Head of caudate nucleus (tissue), 42 donors: Measurements from ENCODE around the gene SLC39A8.
"Not testable (repeated sequence)": the region's sequence is repeated elsewhere in the genome, so short reads cannot be mapped to it uniquely, and the experiment has no call there.

Experiments used
- DNase-seq, 42 donors: peaks; one replicate each; pipeline versions ENCODE4 v3.0.0 to v3.0.0-alpha.2; 2020 to 2021; ENCODE audit warnings: mixed read lengths in 7 of 42
- intact Hi-C: fragments of 100-400 bp; cut with DNase I; formaldehyde crosslinking; loops from one replicate; pipeline ENCODE4 v1.15.0; 2022

The SLC39A8 gene

DNA sequence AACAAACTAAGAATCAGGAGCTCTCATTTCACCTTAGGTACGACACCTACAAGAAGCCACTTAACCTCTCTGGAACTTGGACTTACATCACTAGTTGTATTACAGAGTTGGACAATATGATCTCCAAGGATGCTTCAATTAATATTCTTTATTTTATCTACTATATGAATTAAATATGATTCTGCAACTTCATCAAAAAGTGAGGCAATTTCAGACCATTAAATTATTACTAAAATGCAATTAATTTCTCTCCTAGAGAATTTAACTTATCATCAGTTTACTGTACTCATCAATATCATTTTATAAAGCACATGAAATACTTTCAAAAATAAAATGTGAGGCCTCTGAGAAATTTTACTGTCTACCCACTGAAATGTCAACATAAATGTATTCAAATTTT, 33.9 kb downstream of the SLC39A8 start:
- intact Hi-C loops = no loop called here

DNA sequence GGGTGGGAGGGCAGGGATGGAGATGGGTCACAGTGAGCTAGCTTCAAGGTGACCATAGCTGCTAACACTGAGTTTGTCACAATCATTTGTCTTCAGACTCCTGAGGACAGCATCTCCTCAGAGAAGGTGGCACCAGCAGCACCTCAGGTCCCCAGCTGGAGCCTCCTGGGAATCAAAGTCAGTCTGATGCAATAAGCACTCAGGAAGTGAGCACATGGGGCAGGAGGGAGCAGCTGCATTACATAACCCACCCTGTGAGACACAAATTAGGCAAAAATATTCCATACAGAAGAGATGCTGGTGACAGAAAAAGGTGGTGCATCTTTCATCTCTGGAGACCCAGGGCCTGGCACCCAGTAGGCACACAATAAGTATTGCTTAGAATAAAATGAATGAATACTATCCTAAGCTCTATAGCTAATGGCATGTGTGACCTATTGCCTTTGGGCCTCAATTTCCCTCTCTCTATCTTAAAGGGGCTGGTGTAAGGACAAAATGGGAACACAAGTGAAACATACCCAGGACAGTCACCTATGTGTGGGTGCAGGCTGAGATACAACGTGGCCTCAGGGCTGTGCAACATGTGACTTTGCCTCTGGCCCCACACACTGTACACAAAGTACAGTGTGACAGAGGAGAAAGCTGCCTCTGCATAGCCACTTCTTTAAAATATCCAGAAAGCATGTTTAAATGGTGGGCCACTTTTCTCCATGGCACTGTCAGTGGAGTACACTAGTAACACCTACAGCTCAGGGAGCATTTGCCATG, 37.1 kb downstream of the SLC39A8 start:
- peak in 9 of 42 donors; percentile 6 to 46 (median 16) for DNase-seq
- intact Hi-C loops = no loop called here

More for the DNA sequence above, 33.9 kb downstream of the SLC39A8 start:
- no peak for DNase-seq

GRCh38 chr4:102305666-102306065, 39.6 kb downstream of the SLC39A8 start:
- DNase-seq = no peak
- intact Hi-C loops = no loop called here

- intact Hi-C loops = no loop called here
Observed at GRCh38 chr4:102302762-102303161, 42.5 kb downstream of the SLC39A8 start.

DNA sequence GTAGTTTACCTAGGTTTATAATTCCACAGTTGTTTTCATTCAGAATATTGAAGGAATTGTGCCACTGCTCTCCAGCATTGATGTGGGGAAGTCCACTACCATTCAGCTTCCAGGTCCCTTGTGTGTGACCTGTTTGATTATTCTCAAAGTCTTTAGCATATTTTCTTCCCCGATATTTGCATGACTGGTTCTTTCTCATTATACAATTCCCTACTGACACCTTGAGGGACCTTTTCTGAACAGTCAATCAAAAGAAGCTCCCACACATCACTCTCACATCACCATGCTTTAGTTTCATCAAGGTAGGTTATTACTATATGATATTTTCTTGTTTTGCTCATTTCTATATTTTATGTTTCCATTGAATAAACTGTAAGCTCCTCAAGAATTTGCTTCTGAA, 44.1 kb downstream of the SLC39A8 start:
- intact Hi-C loops = no loop called here
- DNase-seq = no peak

More at GRCh38 chr4:102302762-102303161, 42.5 kb downstream of the SLC39A8 start:
- DNase-seq = no peak

- peak in 36 of 42 donors; percentile 1 to 64 (median 26) for DNase-seq
Observed at GRCh38 chr4:102299354-102300107, 45.8 kb downstream of the SLC39A8 start.

GRCh38 chr4:102298716-102299115, 46.6 kb downstream of the SLC39A8 start:
- intact Hi-C loops = no loop called here
- DNase-seq = no peak

More at GRCh38 chr4:102299354-102300107, 45.8 kb downstream of the SLC39A8 start:
- intact Hi-C loops = no loop called here

DNA sequence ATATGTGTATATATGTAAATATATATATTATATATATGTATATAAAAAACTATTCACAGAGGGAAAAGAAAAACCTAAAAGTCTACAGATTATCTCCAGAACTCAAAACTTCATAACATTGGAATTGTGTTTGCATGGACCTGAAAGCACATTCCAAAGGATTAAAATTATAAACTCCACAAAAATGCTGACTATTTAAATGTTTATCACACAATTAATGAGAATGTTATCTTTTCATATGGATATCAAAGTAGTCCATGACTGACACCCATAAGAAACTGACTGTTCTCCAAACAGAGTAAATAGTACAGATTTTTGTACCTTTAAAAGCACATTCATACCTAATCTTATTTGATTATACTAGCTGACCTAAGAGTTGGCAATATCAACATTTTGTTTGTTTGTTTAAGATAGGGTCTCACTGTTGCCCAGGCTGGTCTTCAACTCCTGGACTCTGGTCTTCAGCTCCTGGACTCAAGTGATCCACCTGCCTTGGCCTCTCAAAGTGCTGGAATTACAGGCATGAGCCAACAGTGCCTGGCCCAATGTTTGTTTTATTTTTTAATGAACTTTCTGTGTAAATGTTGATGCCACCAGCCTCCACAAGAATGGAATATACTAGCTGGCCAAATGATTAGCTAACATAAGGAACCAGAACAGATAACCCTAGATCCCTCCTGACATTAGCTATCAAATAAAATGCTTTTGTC, 50.0 kb downstream of the SLC39A8 start:
- intact Hi-C loops = no loop called here

DNA sequence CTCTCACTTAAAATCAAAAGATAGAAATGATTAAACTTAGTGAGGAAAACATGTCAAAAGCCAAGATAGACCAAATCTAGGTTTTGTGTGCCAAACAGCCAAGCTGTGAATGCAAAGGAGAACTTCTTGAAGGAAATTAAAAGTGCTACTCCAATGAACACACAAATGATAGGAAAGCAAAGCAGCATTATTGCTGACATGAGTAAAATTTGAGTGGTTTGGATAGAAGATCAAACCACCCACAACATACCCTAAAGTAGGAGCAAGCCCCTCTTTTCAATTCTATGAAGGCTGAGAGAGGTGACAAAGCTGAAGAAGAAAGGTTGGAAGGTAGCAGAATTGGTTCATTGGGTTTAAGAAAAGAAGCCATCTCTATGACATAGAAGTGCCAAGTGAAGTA, 56.8 kb downstream of the SLC39A8 start:
- DNase-seq = no peak
- intact Hi-C loops = no loop called here

More for the DNA sequence above, 50.0 kb downstream of the SLC39A8 start:
- DNase-seq = no peak

GRCh38 chr4:102285831-102286230, 59.5 kb downstream of the SLC39A8 start:
- intact Hi-C loops = no loop called here
- DNase-seq = no peak

- peak in 37 of 42 donors; percentile 4 to 79 (median 43) for DNase-seq
- intact Hi-C loops = no loop called here
Observed at GRCh38 chr4:102281171-102281839, 64.0 kb downstream of the SLC39A8 start.

- DNase-seq, intact Hi-C loops: not testable (repeated sequence)
Observed at GRCh38 chr4:102273317-102273716, 72.0 kb downstream of the SLC39A8 start.

GRCh38 chr4:102272318-102272717, 73.0 kb downstream of the SLC39A8 start:
- intact Hi-C loops = no loop called here
- DNase-seq = no peak

DNA sequence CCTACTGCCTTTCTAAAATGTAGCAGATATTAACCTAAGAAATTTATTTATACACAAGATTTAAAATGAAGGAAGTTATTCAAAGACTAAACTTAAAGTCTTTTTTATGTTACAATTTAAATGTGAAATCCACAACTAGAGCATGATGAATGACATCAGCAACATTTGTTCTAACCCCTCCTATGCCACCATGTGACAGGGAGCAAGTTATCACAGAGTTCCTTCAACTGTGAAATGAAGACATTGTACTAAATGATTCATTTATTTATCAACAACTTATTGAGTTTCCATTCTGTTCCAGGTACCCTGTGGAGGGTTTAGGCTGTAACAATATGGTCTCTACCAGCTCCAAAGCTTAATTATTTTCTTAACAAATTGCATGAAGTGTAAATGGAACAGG, 76.9 kb downstream of the SLC39A8 start:
- intact Hi-C loops = no loop called here
- DNase-seq = no peak

- peak in 14 of 42 donors; percentile 7 to 58 (median 28) for DNase-seq
- intact Hi-C loops = no loop called here
Observed at GRCh38 chr4:102263024-102263787, 82.1 kb downstream of the SLC39A8 start.

DNA sequence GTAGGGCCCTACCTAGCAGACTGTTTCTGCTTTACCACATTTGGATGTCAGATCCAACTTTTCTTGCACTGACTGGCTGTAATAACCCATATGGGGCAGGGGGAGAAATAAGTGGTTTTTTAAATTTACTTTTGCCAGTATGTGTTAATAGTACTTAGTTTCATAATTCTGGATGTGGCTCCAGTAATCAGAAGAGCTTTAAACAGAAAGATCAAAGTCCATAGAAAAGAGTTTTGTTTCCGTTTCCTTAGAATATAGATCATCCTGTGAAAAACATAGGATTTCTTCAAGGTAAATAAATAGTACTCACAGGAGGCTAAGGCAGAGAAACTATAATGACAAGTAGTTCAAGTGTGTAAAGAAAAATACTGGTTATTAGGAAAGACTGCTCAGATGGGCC, 85.6 kb downstream of the SLC39A8 start:
- intact Hi-C loops = no loop called here
- DNase-seq = no peak

GRCh38 chr4:102259081-102259480, 86.2 kb downstream of the SLC39A8 start:
- intact Hi-C loops = no loop called here
- DNase-seq = no peak

GRCh38 chr4:102256321-102256720, 89.0 kb downstream of the SLC39A8 start:
- intact Hi-C loops = no loop called here
- DNase-seq = no peak
